ENCODE results near the gene DUS2.
"Not testable (repeated sequence)": the region's sequence is repeated elsewhere in the genome, so short reads cannot be mapped to it uniquely, and the experiment has no call there.

The DUS2 gene

GRCh38 chr16:68005211-68005610 is 17.9 kb upstream of the DUS2 start:
- TF ChIP-seq, protein P1, sequence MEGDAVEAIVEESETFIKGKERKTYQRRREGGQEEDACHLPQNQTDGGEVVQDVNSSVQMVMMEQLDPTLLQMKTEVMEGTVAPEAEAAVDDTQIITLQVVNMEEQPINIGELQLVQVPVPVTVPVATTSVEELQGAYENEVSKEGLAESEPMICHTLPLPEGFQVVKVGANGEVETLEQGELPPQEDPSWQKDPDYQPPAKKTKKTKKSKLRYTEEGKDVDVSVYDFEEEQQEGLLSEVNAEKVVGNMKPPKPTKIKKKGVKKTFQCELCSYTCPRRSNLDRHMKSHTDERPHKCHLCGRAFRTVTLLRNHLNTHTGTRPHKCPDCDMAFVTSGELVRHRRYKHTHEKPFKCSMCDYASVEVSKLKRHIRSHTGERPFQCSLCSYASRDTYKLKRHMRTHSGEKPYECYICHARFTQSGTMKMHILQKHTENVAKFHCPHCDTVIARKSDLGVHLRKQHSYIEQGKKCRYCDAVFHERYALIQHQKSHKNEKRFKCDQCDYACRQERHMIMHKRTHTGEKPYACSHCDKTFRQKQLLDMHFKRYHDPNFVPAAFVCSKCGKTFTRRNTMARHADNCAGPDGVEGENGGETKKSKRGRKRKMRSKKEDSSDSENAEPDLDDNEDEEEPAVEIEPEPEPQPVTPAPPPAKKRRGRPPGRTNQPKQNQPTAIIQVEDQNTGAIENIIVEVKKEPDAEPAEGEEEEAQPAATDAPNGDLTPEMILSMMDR (IDR thresholded peaks at IDR 0.05; ENCODE audit: low read depth, low read length) = no peak

GRCh38 chr16:68005786-68006286 is 17.2 kb upstream of the DUS2 start:
- H3K4me3 ChIP-seq (ENCODE audit: low read depth, low read length) = no peak overlapping the region
- DNase-seq = no peak
- TF ChIP-seq, protein P1 (IDR thresholded peaks at IDR 0.05; ENCODE audit: low read depth, low read length) = no peak
- H3K9me3 ChIP-seq (ENCODE audit: severe bottlenecking) = no peaks in the 10 kb centered on the region
- H3K27me3 ChIP-seq (ENCODE audit: insufficient read depth, low read depth, severe bottlenecking) = no peaks in the 10 kb centered on the region
- H3K27ac ChIP-seq = no peak overlapping the region
- H3K36me3 ChIP-seq = no peaks in the 10 kb centered on the region

More at GRCh38 chr16:68005211-68005610, 17.9 kb upstream of the DUS2 start:
- Histone ChIP-seq H3K9me3 (ENCODE audit: severe bottlenecking) (no peaks in the 10 kb centered on the region), H3K27me3 (ENCODE audit: insufficient read depth, low read depth, severe bottlenecking) (no peaks in the 10 kb centered on the region), H3K36me3 (no peaks in the 10 kb centered on the region), H3K4me3 (ENCODE audit: low read depth, low read length) (no peak overlapping the region), H3K27ac (no peak overlapping the region)
- DNase-seq = no peak

- Histone ChIP-seq H3K27me3 (ENCODE audit: insufficient read depth, low read depth, severe bottlenecking) (no peaks in the 10 kb centered on the region), H3K27ac (no peak overlapping the region), H3K36me3 (no peaks in the 10 kb centered on the region), H3K9me3 (ENCODE audit: severe bottlenecking) (no peaks in the 10 kb centered on the region), H3K4me3 (ENCODE audit: low read depth, low read length) (no peak overlapping the region)
- TF ChIP-seq, protein P1 (IDR thresholded peaks at IDR 0.05; ENCODE audit: low read depth, low read length) = no peak
- DNase-seq = no peak
These were observed 13.8 kb upstream of the DUS2 start for GRCh38 chr16:68009157-68009735.

DNA sequence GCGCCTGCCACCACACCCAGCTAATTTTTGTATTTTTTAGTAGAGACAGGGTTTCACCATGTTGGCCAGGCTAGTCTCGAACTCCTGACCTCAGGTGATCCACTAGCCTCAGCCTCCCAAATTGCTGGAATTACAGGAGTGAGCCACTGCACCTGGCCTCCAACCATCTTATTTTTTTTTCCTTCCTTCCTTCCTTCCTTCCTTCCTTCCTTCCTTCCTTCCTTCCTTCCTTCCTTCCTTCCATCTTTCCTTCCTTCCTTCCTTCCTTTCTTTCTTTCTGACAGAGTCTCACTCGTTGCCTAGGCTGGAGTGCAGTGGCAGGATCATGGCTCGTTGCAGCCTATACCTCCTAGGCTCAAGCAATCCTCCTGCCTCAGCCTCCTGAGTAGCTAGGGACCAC is 13.2 kb upstream of the DUS2 start:
- not testable (repeated sequence) for H3K36me3 ChIP-seq; H3K9me3 ChIP-seq (ENCODE audit: severe bottlenecking); H3K27ac ChIP-seq; H3K27me3 ChIP-seq (ENCODE audit: insufficient read depth, low read depth, severe bottlenecking); H3K4me3 ChIP-seq (ENCODE audit: low read depth, low read length); DNase-seq

- H3K9me3 ChIP-seq (ENCODE audit: severe bottlenecking) = no peaks in the 10 kb centered on the region
- H3K27ac ChIP-seq = no peak overlapping the region
- no peaks in the 10 kb centered on the region for H3K36me3 ChIP-seq
- H3K4me3 ChIP-seq (ENCODE audit: low read depth, low read length) = no peak overlapping the region
- TF ChIP-seq, protein P1 (IDR thresholded peaks at IDR 0.05; ENCODE audit: low read depth, low read length) = no peak
- DNase-seq = no peak
- no peaks in the 10 kb centered on the region for H3K27me3 ChIP-seq (ENCODE audit: insufficient read depth, low read depth, severe bottlenecking)
These were observed 9.6 kb upstream of the DUS2 start for GRCh38 chr16:68013440-68013839.

DNA sequence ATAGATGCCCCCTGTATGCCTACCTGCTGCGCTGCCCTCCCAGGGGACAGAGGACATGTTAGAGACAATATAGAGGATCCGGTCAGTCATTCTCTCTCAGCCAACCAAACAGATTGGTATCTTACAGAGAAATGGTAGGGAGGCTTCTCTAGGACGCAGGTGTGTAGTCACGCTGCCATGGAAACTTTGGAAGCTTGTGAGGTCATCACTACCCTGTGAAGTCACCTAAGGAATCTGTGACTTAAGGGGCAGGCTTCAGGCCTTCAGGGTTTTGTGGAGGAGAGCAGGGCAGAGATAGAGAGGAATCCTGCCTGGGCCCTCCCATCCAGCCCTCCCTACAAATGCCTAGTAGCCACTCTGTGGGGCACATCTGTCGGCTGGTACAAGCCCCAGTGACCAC is 7.4 kb upstream of the DUS2 start, which contains the start of gene DPEP2NB:
TSS of gene DPEP2NB (minus strand) at position 231 of the 400 bp plus-strand sequence. CDS start at position 90, 141 bp downstream.
- no peak within 1 kb of the TSS for H3K27ac ChIP-seq
- no peak within 1 kb of the TSS for H3K4me3 ChIP-seq (ENCODE audit: low read depth, low read length)
- H3K27me3 ChIP-seq (ENCODE audit: insufficient read depth, low read depth, severe bottlenecking) = no peaks in the 10 kb centered on the region
- H3K36me3 ChIP-seq = no peaks in the 10 kb centered on the region
- no peaks in the 10 kb centered on the region for H3K9me3 ChIP-seq (ENCODE audit: severe bottlenecking)
- DNase-seq = no peak
- TF ChIP-seq, protein P1 (IDR thresholded peaks at IDR 0.05; ENCODE audit: low read depth, low read length) = no peak

All from WERI-Rb-1 (cell line).